Measurements from ENCODE around the gene F3. TPM values are rescaled to one million over a fixed set of nuclear protein-coding genes. Genes with fewer than 3 reads are reported as not detected.
"Not testable (repeated sequence)": the region's sequence is repeated elsewhere in the genome, so short reads cannot be mapped to it uniquely, and the experiment has no call there.

The F3 gene
- total RNA-seq, 2 experiments from 2014 or later: not detected

GRCh38 chr1:94566436-94566835 is 24.9 kb upstream of the F3 start:
- ATAC-seq (ENCODE audit: poor library complexity); H3K4me3 ChIP-seq (ENCODE audit: low read length); POLR2A ChIA-PET; CTCF ChIA-PET; H3K36me3 Mint-ChIP-seq (ENCODE audit: low read depth); H3K27ac Mint-ChIP-seq; H3K4me1 ChIP-seq (ENCODE audit: insufficient read depth, low read length); H3K9me3 ChIP-seq (ENCODE audit: control insufficient read depth in 1 of 2, insufficient read depth in 1 of 2, low read length in 2 of 2); H3K9me3 Mint-ChIP-seq; H3K36me3 ChIP-seq (ENCODE audit: insufficient read depth, low read length); H3K4me1 Mint-ChIP-seq (ENCODE audit: low read depth); H3K27me3 ChIP-seq (ENCODE audit: control insufficient read depth in 1 of 2, insufficient read depth in 2 of 2, low read length in 2 of 2); H3K27ac ChIP-seq (ENCODE audit: low read depth in 1 of 2, low read length in 2 of 2); H3K27me3 Mint-ChIP-seq; intact Hi-C loops (cut with DNase I, micrococcal nuclease); DNase-seq; H3K4me3 Mint-ChIP-seq: not testable (repeated sequence)

GRCh38 chr1:94565901-94566300 is 24.3 kb upstream of the F3 start:
- no peak for TF ChIP-seq CTCF (IDR thresholded peaks at IDR 0.05)
- Mint-ChIP-seq H3K9me3 (no peaks in the 10 kb centered on the region), H3K4me3 (no peak overlapping the region), H3K27ac (no peak overlapping the region), H3K36me3 (ENCODE audit: low read depth) (no peaks in the 10 kb centered on the region), H3K4me1 (ENCODE audit: low read depth) (no peaks in the 10 kb centered on the region), H3K27me3 (peaks cover 4% of the 10 kb centered on the region)
- POLR2A ChIA-PET: no interaction called here
- no peaks in the 10 kb centered on the region for H3K9me3 ChIP-seq (ENCODE audit: control insufficient read depth in 1 of 2, insufficient read depth in 1 of 2, low read length in 2 of 2)
- H3K27ac ChIP-seq (ENCODE audit: low read depth in 1 of 2, low read length in 2 of 2): no peak overlapping the region
- no peaks in the 10 kb centered on the region for H3K36me3 ChIP-seq (ENCODE audit: insufficient read depth, low read length)
- no peaks in the 10 kb centered on the region for H3K4me1 ChIP-seq (ENCODE audit: insufficient read depth, low read length)
- intact Hi-C loops (cut with DNase I, micrococcal nuclease): no loop called here
- DNase-seq (no peak), ATAC-seq (ENCODE audit: poor library complexity) (no peak)
- H3K4me3 ChIP-seq (ENCODE audit: low read length): no peak overlapping the region
- H3K27me3 ChIP-seq (ENCODE audit: control insufficient read depth in 1 of 2, insufficient read depth in 2 of 2, low read length in 2 of 2): no peaks in the 10 kb centered on the region
- CTCF ChIA-PET: no interaction called here

GRCh38 chr1:94562519-94563260 is 21.1 kb upstream of the F3 start:
- Histone ChIP-seq H3K4me1 (ENCODE audit: insufficient read depth, low read length) (no peaks in the 10 kb centered on the region), H3K4me3 (ENCODE audit: low read length) (no peak overlapping the region), H3K9me3 (ENCODE audit: control insufficient read depth in 1 of 2, insufficient read depth in 1 of 2, low read length in 2 of 2) (no peaks in the 10 kb centered on the region), H3K27ac (ENCODE audit: low read depth in 1 of 2, low read length in 2 of 2) (no peak overlapping the region), H3K36me3 (ENCODE audit: insufficient read depth, low read length) (no peaks in the 10 kb centered on the region), H3K27me3 (ENCODE audit: control insufficient read depth in 1 of 2, insufficient read depth in 2 of 2, low read length in 2 of 2) (no peaks in the 10 kb centered on the region)
- H3K4me1 Mint-ChIP-seq (ENCODE audit: low read depth): no peaks in the 10 kb centered on the region
- H3K27me3 Mint-ChIP-seq: peaks cover 4% of the 10 kb centered on the region
- no peaks in the 10 kb centered on the region for H3K36me3 Mint-ChIP-seq (ENCODE audit: low read depth)
- ChIA-PET POLR2A (no interaction called here), CTCF (no interaction called here)
- ATAC-seq (ENCODE audit: poor library complexity) (no peak), DNase-seq (no peak)
- intact Hi-C loops (cut with DNase I, micrococcal nuclease): no loop called here
- no peak for TF ChIP-seq CTCF (IDR thresholded peaks at IDR 0.05)
- no peak overlapping the region for H3K27ac Mint-ChIP-seq
- no peaks in the 10 kb centered on the region for H3K9me3 Mint-ChIP-seq
- H3K4me3 Mint-ChIP-seq: no peak overlapping the region

- intact Hi-C loops (cut with DNase I, micrococcal nuclease): no loop called here
- Histone ChIP-seq H3K27me3 (ENCODE audit: control insufficient read depth in 1 of 2, insufficient read depth in 2 of 2, low read length in 2 of 2) (no peaks in the 10 kb centered on the region), H3K4me3 (ENCODE audit: low read length) (no peak overlapping the region), H3K9me3 (ENCODE audit: control insufficient read depth in 1 of 2, insufficient read depth in 1 of 2, low read length in 2 of 2) (no peaks in the 10 kb centered on the region), H3K4me1 (ENCODE audit: insufficient read depth, low read length) (no peaks in the 10 kb centered on the region), H3K27ac (ENCODE audit: low read depth in 1 of 2, low read length in 2 of 2) (no peak overlapping the region), H3K36me3 (ENCODE audit: insufficient read depth, low read length) (no peaks in the 10 kb centered on the region)
- DNase-seq: no peak
- Mint-ChIP-seq H3K4me3 (no peak overlapping the region), H3K9me3 (no peaks in the 10 kb centered on the region), H3K27me3 (peaks cover 4% of the 10 kb centered on the region), H3K27ac (no peak overlapping the region), H3K4me1 (ENCODE audit: low read depth) (no peaks in the 10 kb centered on the region), H3K36me3 (ENCODE audit: low read depth) (no peaks in the 10 kb centered on the region)
- no peak for TF ChIP-seq CTCF (IDR thresholded peaks at IDR 0.05)
- CTCF ChIA-PET: no interaction called here
- POLR2A ChIA-PET: no interaction called here
- no peak for ATAC-seq (ENCODE audit: poor library complexity)
Measured at GRCh38 chr1:94560333-94560732, 18.8 kb upstream of the F3 start.

Data from CD4-positive, alpha-beta T cell (primary cell).